Liver (tissue), 9 donors: ENCODE results near the gene PRICKLE1. TPM values are rescaled to one million over a fixed set of nuclear protein-coding genes. Genes with fewer than 3 reads are reported as not detected.

Experiments
- DNase-seq: peaks from one replicate; pipeline ENCODE4 v3.0.0-alpha.2; 2017; ENCODE audit warnings: low spot score
- H3K27ac ChIP-seq, 2 donors: one replicate each; pipeline ENCODE4 v1.7.0; 2013; ENCODE audit warnings: inconsistent platforms in 2 of 2, low read length in 2 of 2, control low read depth in 1 of 2, low read depth in 1 of 2, mild to moderate bottlenecking in 1 of 2
- H3K27me3 ChIP-seq, 4 donors: one replicate each; pipeline versions ENCODE4 v1.6.1 to v1.7.0; 2013; ENCODE audit warnings: low read length in 3 of 4, inconsistent platforms in 1 of 4, mild to moderate bottlenecking in 1 of 4, moderate library complexity in 1 of 4; ENCODE audit not compliant: control insufficient read depth in 4 of 4, insufficient read depth in 4 of 4
- H3K36me3 ChIP-seq, 4 donors: one replicate each; pipeline versions ENCODE4 v1.6.1 to v1.7.0; 2013; ENCODE audit warnings: low read length in 3 of 4, mild to moderate bottlenecking in 3 of 4, low read depth in 1 of 4, moderate library complexity in 1 of 4; ENCODE audit not compliant: control insufficient read depth in 4 of 4, insufficient read depth in 3 of 4
- H3K4me1 ChIP-seq, 4 donors: one replicate each; pipeline versions ENCODE4 v1.6.1 to v1.7.0; 2013; ENCODE audit warnings: low read length in 3 of 4, mild to moderate bottlenecking in 3 of 4, moderate library complexity in 1 of 4; ENCODE audit not compliant: control insufficient read depth in 4 of 4, insufficient read depth in 4 of 4
- H3K4me3 ChIP-seq, 3 donors: one replicate each; pipeline versions ENCODE4 v1.6.1 to v1.7.0; 2013; ENCODE audit warnings: low read length in 3 of 3, control low read depth in 1 of 3, low read depth in 1 of 3, mild to moderate bottlenecking in 1 of 3
- H3K9ac ChIP-seq, 2 donors: one replicate each; pipeline ENCODE4 v1.7.0; 2013; ENCODE audit warnings: low read length in 2 of 2, mild to moderate bottlenecking in 2 of 2, moderate library complexity in 2 of 2, control low read depth in 1 of 2, low read depth in 1 of 2
- H3K9me3 ChIP-seq, 4 donors: one replicate each; pipeline versions ENCODE4 v1.6.1 to v1.7.0; 2013; ENCODE audit warnings: low read length in 3 of 4; ENCODE audit not compliant: control insufficient read depth in 4 of 4
- ATF3 ChIP-seq: IDR thresholded peaks from 2 replicates; pipeline ENCODE4 v1.6.1; 2016; ENCODE audit warnings: antibody characterized with exemption
- CTCF ChIP-seq: fragments of 150-350 bp; IDR thresholded peaks from 2 replicates; pipeline ENCODE4 v1.5.1; 2017; ENCODE audit warnings: improper control_type of control experiment, low read depth, low read length; ENCODE audit not compliant: missing input control
- EGR1 ChIP-seq, 2 donors: IDR thresholded peaks; 2 replicates each; pipeline ENCODE4 v1.6.1; 2016 to 2018; ENCODE audit warnings: antibody characterized with exemption in 2 of 2, low read depth in 2 of 2
- FOXA1 ChIP-seq: IDR thresholded peaks from 2 replicates; pipeline ENCODE4 v1.6.1; 2016; ENCODE audit warnings: antibody characterized with exemption
- FOXA2 ChIP-seq: IDR thresholded peaks from 2 replicates; pipeline ENCODE4 v1.6.1; 2016; ENCODE audit warnings: antibody characterized with exemption
- GABPA ChIP-seq, 2 donors: IDR thresholded peaks in 1 of 2; conservative IDR thresholded peaks in 1 of 2; 2 replicates each; pipeline ENCODE4 v1.6.1; 2016; ENCODE audit warnings: antibody characterized with exemption in 2 of 2, mild to moderate bottlenecking in 1 of 2, moderate library complexity in 1 of 2
- HNF4A ChIP-seq, 2 donors: conservative IDR thresholded peaks; 2 replicates each; pipeline ENCODE4 v1.6.1; 2016; ENCODE audit warnings: antibody characterized with exemption in 2 of 2, mild to moderate bottlenecking in 2 of 2
- HNF4G ChIP-seq: IDR thresholded peaks from 2 replicates; pipeline ENCODE4 v1.6.1; 2016; ENCODE audit warnings: antibody characterized with exemption
- JUND ChIP-seq, 2 donors: IDR thresholded peaks; 2 replicates each; pipeline ENCODE4 v1.6.1; 2016; ENCODE audit warnings: antibody characterized with exemption in 2 of 2
- MAX ChIP-seq: IDR thresholded peaks from 2 replicates; pipeline ENCODE4 v1.6.1; 2016; ENCODE audit warnings: antibody characterized with exemption
- NR2F2 ChIP-seq: IDR thresholded peaks from 2 replicates; pipeline ENCODE4 v1.6.1; 2016; ENCODE audit warnings: antibody characterized with exemption
- RAD21 ChIP-seq, 2 donors: IDR thresholded peaks; 2 replicates each; pipeline ENCODE4 v1.6.1; 2016; ENCODE audit warnings: antibody characterized with exemption in 2 of 2, mild to moderate bottlenecking in 2 of 2
- REST ChIP-seq: IDR thresholded peaks from 2 replicates; pipeline ENCODE4 v1.6.1; 2016; ENCODE audit warnings: antibody characterized with exemption, mild to moderate bottlenecking
- RXRA ChIP-seq, 2 donors: IDR thresholded peaks; 2 replicates each; pipeline ENCODE4 v1.6.1; 2017 to 2018; ENCODE audit warnings: antibody characterized with exemption in 2 of 2, mild to moderate bottlenecking in 1 of 2
- SP1 ChIP-seq: IDR thresholded peaks from 2 replicates; pipeline ENCODE4 v1.6.1; 2018; ENCODE audit warnings: antibody characterized with exemption, mild to moderate bottlenecking
- TAF1 ChIP-seq: conservative IDR thresholded peaks from 2 replicates; pipeline ENCODE4 v1.6.1; 2016; ENCODE audit warnings: antibody characterized with exemption, mild to moderate bottlenecking
- YY1 ChIP-seq: IDR thresholded peaks from 2 replicates; pipeline ENCODE4 v1.6.1; 2016; ENCODE audit warnings: antibody characterized with exemption, mild to moderate bottlenecking
- ZBTB33 ChIP-seq: IDR thresholded peaks from 2 replicates; pipeline ENCODE4 v1.6.1; 2016; ENCODE audit warnings: antibody characterized with exemption
- WGBS: extraction: QIAGEN DNeasy Blood & Tissue Kit; methylation state at CpG from one replicate; pipeline ENCODE4 v1.1.7; 2013; 5-methylcytosine and 5-hydroxymethylcytosine counted together
- polyA plus RNA-seq, 2 donors: library from polyadenylated mRNA; stranded (reverse) in 1 of 2; unstranded in 1 of 2; fragments of 200-250 nt in 1 of 2; fragments of >200 nt in 1 of 2; fragmentation: Nextera tagmentation in 1 of 2; extraction: Ambion mirVana in 1 of 2; gene quantifications; one replicate each; pipeline versions ENCODE4 v1.2.1 to v1.2.3, GENCODE V29; 2013 to 2015
- total RNA-seq, 2 donors: library from RNA; depleted of rRNA; stranded (reverse); fragments of >200 nt; gene quantifications; one replicate each; pipeline ENCODE4 v1.2.3, GENCODE V29; 2014
- donor health status: healthy.
- donor health status: healthy.
- donor health status: healthy.
- donor health status: healthy.
- donor health status: healthy.

The PRICKLE1 gene
- total and polyA plus RNA-seq, 4 donors: 0.59 to 5.7 (median 2.2) TPM

GRCh38 chr12:42552822-42553221 is 36.7 kb downstream of the PRICKLE1 start:
- no peak overlapping the region for H3K27ac ChIP-seq
- H3K27me3 ChIP-seq: peaks cover 0 to 4% (median 0%) of the 10 kb centered on the region in 4 donors
- no peaks in the 10 kb centered on the region for H3K36me3 ChIP-seq
- no peak overlapping the region for H3K4me3 ChIP-seq
- no peak overlapping the region for H3K9ac ChIP-seq
- WGBS: 53% methylated on average over 17 of the region's 17 CpGs
- no peaks in the 10 kb centered on the region for H3K4me1 ChIP-seq
- no peak for TF ChIP-seq SP1
- TF ChIP-seq HNF4G: no peak
- TF ChIP-seq TAF1: no peak
- no peak for TF ChIP-seq EGR1 (IDR thresholded peaks at IDR 0.05; ENCODE audit: low read depth in 2 of 2)
- no peak for TF ChIP-seq MAX
- H3K9me3 ChIP-seq: no peaks in the 10 kb centered on the region
- DNase-seq: no peak

GRCh38 chr12:42550800-42551199 is 38.7 kb downstream of the PRICKLE1 start:
- H3K4me3 ChIP-seq: no peak overlapping the region
- H3K27me3 ChIP-seq: peaks cover 0 to 4% (median 0%) of the 10 kb centered on the region in 4 donors
- no peaks in the 10 kb centered on the region for H3K4me1 ChIP-seq
- H3K9me3 ChIP-seq: no peaks in the 10 kb centered on the region
- no peak overlapping the region for H3K27ac ChIP-seq
- no peak for DNase-seq
- no peak for TF ChIP-seq MAX
- TF ChIP-seq FOXA1: no peak
- TF ChIP-seq SP1: no peak
- TF ChIP-seq HNF4A (conservative IDR thresholded peaks at IDR 0.05): no peak
- TF ChIP-seq RAD21 (IDR thresholded peaks at IDR 0.05): no peak
- no peak for TF ChIP-seq YY1
- no peak for TF ChIP-seq JUND (IDR thresholded peaks at IDR 0.05)
- TF ChIP-seq RXRA (IDR thresholded peaks at IDR 0.05): no peak
- TF ChIP-seq ATF3: no peak
- TF ChIP-seq NR2F2: no peak
- no peak for TF ChIP-seq EGR1 (IDR thresholded peaks at IDR 0.05; ENCODE audit: low read depth in 2 of 2)
- TF ChIP-seq GABPA (IDR thresholded peaks at IDR 0.05 in 1 of 2, conservative IDR thresholded peaks at IDR 0.05 in 1 of 2): no peak
- TF ChIP-seq REST: no peak
- TF ChIP-seq HNF4G: no peak
- TF ChIP-seq ZBTB33: no peak
- TF ChIP-seq CTCF: no peak
- no peak for TF ChIP-seq TAF1
- no peak for TF ChIP-seq FOXA2
- no peaks in the 10 kb centered on the region for H3K36me3 ChIP-seq
- H3K9ac ChIP-seq: no peak overlapping the region
